Peyer's patch (tissue), 4 donors: ENCODE data around the gene TBC1D25.

Experiments
- POLR2A ChIP-seq, 2 donors: fragments of 450-650 bp; IDR thresholded peaks; one replicate each; pipeline ENCODE4 v1.5.1; 2017; ENCODE audit warnings: antibody characterized with exemption in 2 of 2, mild to moderate bottlenecking in 2 of 2, moderate library complexity in 2 of 2
- TF ChIP-seq, protein P1 (sequence below), 6 experiments: fragments of 450-650 bp in 4 of 6; fragments of 200-600 bp in 2 of 6; sonication (generic) in 1 of 6; IDR thresholded peaks; one replicate each; pipeline ENCODE4 v1.5.1; 2017 to 2019; ENCODE audit warnings: antibody characterized with exemption in 6 of 6, mild to moderate bottlenecking in 3 of 6, moderate library complexity in 1 of 6

DNA sequence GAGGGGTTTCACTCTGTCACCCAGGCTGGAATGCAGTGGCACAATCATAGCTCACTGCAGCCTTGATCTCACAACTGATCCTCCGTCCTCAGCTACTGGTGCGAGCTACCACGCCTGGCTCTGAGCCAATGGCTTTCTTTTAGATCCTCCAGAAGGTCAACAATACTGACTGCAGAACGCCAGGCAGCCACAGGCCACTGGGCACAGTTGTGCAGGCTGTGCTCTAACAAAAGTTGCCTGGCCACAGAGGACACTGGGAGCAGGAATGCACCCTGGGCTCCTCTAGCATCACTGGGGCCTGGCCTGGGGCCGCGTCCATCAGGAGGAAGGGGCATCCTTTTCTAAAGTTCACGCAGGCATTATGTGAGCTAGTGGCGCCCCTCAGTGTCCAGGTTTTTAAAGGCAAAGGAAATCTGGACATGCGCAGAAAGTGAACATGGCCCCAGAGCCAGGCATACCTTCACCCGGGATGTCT lies 45.6 kb upstream of the TBC1D25 start:
- TF ChIP-seq, protein P1, sequence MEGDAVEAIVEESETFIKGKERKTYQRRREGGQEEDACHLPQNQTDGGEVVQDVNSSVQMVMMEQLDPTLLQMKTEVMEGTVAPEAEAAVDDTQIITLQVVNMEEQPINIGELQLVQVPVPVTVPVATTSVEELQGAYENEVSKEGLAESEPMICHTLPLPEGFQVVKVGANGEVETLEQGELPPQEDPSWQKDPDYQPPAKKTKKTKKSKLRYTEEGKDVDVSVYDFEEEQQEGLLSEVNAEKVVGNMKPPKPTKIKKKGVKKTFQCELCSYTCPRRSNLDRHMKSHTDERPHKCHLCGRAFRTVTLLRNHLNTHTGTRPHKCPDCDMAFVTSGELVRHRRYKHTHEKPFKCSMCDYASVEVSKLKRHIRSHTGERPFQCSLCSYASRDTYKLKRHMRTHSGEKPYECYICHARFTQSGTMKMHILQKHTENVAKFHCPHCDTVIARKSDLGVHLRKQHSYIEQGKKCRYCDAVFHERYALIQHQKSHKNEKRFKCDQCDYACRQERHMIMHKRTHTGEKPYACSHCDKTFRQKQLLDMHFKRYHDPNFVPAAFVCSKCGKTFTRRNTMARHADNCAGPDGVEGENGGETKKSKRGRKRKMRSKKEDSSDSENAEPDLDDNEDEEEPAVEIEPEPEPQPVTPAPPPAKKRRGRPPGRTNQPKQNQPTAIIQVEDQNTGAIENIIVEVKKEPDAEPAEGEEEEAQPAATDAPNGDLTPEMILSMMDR (IDR thresholded peaks at IDR 0.05): peak in 3 of 6 experiments; percentile 6 to 20 (median 16)
- no peak for TF ChIP-seq POLR2A (IDR thresholded peaks at IDR 0.05)
